ENCODE data around the gene GIMAP2.

The GIMAP2 gene

GRCh38 chr7:150648353-150649079 is 37.0 kb upstream of the GIMAP2 start:
- no peak for TF ChIP-seq CTCF (IDR thresholded peaks at IDR 0.05)
- no peaks in the 10 kb centered on the region for H3K27me3 ChIP-seq (ENCODE audit: control insufficient read depth, insufficient read depth, low read length)
- no peaks in the 10 kb centered on the region for H3K79me2 ChIP-seq
- no peaks in the 10 kb centered on the region for H3K36me3 ChIP-seq (ENCODE audit: control insufficient read depth, insufficient read depth, low read length)
- H3K4me2 ChIP-seq (ENCODE audit: low read length), result no peak overlapping the region
- H3K4me3 ChIP-seq (ENCODE audit: low read depth, low read length), result no peak overlapping the region
- no peak overlapping the region for H2AFZ ChIP-seq
- H3K9me3 ChIP-seq (ENCODE audit: control insufficient read depth, low read length), result no peaks in the 10 kb centered on the region
- H3K9ac ChIP-seq, result no peak overlapping the region
- no peak overlapping the region for H3K27ac ChIP-seq
- no peaks in the 10 kb centered on the region for H3K4me1 ChIP-seq

- Histone ChIP-seq H3K27me3 (ENCODE audit: control insufficient read depth, insufficient read depth, low read length) (no peaks in the 10 kb centered on the region), H3K4me2 (ENCODE audit: low read length) (no peak overlapping the region), H2AFZ (no peak overlapping the region), H3K36me3 (ENCODE audit: control insufficient read depth, insufficient read depth, low read length) (no peaks in the 10 kb centered on the region), H3K4me3 (ENCODE audit: low read depth, low read length) (no peak overlapping the region), H3K4me1 (no peaks in the 10 kb centered on the region), H3K27ac (no peak overlapping the region), H3K79me2 (no peaks in the 10 kb centered on the region), H3K9ac (no peak overlapping the region), H3K9me3 (ENCODE audit: control insufficient read depth, low read length) (no peaks in the 10 kb centered on the region)
- no peak for TF ChIP-seq CTCF (IDR thresholded peaks at IDR 0.05)
These were observed 36.5 kb upstream of the GIMAP2 start for GRCh38 chr7:150649080-150649385.

GRCh38 chr7:150654692-150655091 is 30.8 kb upstream of the GIMAP2 start:
- Histone ChIP-seq H3K36me3 (ENCODE audit: control insufficient read depth, insufficient read depth, low read length) (no peaks in the 10 kb centered on the region), H3K4me1 (no peaks in the 10 kb centered on the region), H3K79me2 (no peaks in the 10 kb centered on the region), H3K4me2 (ENCODE audit: low read length) (no peak overlapping the region), H3K27me3 (ENCODE audit: control insufficient read depth, insufficient read depth, low read length) (no peaks in the 10 kb centered on the region), H3K9ac (no peak overlapping the region), H3K27ac (no peak overlapping the region), H2AFZ (no peak overlapping the region), H3K4me3 (ENCODE audit: low read depth, low read length) (no peak overlapping the region), H3K9me3 (ENCODE audit: control insufficient read depth, low read length) (no peaks in the 10 kb centered on the region)
- no peak for TF ChIP-seq CTCF (IDR thresholded peaks at IDR 0.05)

- no peaks in the 10 kb centered on the region for H3K4me1 ChIP-seq
- H2AFZ ChIP-seq, result no peak overlapping the region
- H3K9me3 ChIP-seq (ENCODE audit: control insufficient read depth, low read length), result no peaks in the 10 kb centered on the region
- no peak overlapping the region for H3K9ac ChIP-seq
- TF ChIP-seq CTCF (IDR thresholded peaks at IDR 0.05), result no peak
- H3K4me2 ChIP-seq (ENCODE audit: low read length), result no peak overlapping the region
- no peaks in the 10 kb centered on the region for H3K36me3 ChIP-seq (ENCODE audit: control insufficient read depth, insufficient read depth, low read length)
- no peak overlapping the region for H3K4me3 ChIP-seq (ENCODE audit: low read depth, low read length)
- H3K79me2 ChIP-seq, result no peaks in the 10 kb centered on the region
- no peak overlapping the region for H3K27ac ChIP-seq
- H3K27me3 ChIP-seq (ENCODE audit: control insufficient read depth, insufficient read depth, low read length), result no peaks in the 10 kb centered on the region
These were observed 29.5 kb upstream of the GIMAP2 start for GRCh38 chr7:150656047-150656446.

- Histone ChIP-seq H2AFZ (no peak overlapping the region), H3K4me1 (no peaks in the 10 kb centered on the region), H3K9ac (no peak overlapping the region), H3K27me3 (ENCODE audit: control insufficient read depth, insufficient read depth, low read length) (no peaks in the 10 kb centered on the region), H3K79me2 (no peaks in the 10 kb centered on the region), H3K4me2 (ENCODE audit: low read length) (no peak overlapping the region), H3K27ac (no peak overlapping the region), H3K9me3 (ENCODE audit: control insufficient read depth, low read length) (no peaks in the 10 kb centered on the region), H3K36me3 (ENCODE audit: control insufficient read depth, insufficient read depth, low read length) (no peaks in the 10 kb centered on the region), H3K4me3 (ENCODE audit: low read depth, low read length) (no peak overlapping the region)
- no peak for TF ChIP-seq CTCF (IDR thresholded peaks at IDR 0.05)
These were observed 28.0 kb upstream of the GIMAP2 start for GRCh38 chr7:150657526-150657925.
